Caco-2 (cell line): ENCODE data around the gene HSD17B12. TPM values are rescaled to one million over a fixed set of nuclear protein-coding genes. Genes with fewer than 3 reads are reported as not detected.

ENCODE experiments used
- BruUV-seq: library from RNA; stranded (reverse); fragments of 400-500 nt; replicated peaks from 2 replicates; lab custom pipeline; 2021; lab: Mats Ljungman, UMichigan
- CTCF ChIA-PET: fragments of 300-600 bp; sonication (Branson Sonifier 250); formaldehyde crosslinking; loops from one replicate; lab custom pipeline; 2022; ENCODE audit warnings: antibody characterized with exemption; lab: Charles Lee
- POLR2A ChIA-PET: fragments of 300-600 bp; sonication (Branson Sonifier 250); formaldehyde crosslinking; loops from one replicate; lab custom pipeline; 2022; ENCODE audit warnings: antibody characterized with exemption; lab: Charles Lee
- DNase-seq, 2 experiments: peaks; one replicate each; pipeline versions ENCODE4 v3.0.0 to v3.0.0-alpha.2; 2020 to 2022
- H3K27me3 ChIP-seq: replicated peaks from 2 replicates; pipeline ENCODE4 v1.6.0; 2011; ENCODE audit warnings: low read length; ENCODE audit not compliant: control insufficient read depth, insufficient read depth
- H3K36me3 ChIP-seq: 2 replicates; pipeline ENCODE4 v1.5.1; 2011; ENCODE audit warnings: low read length; ENCODE audit not compliant: control insufficient read depth, insufficient read depth
- H3K4me1 ChIP-seq: fragments of 250-450 bp; sonication (Bioruptor Pico); 2 replicates; pipeline ENCODE4 v1.5.1; 2020; ENCODE audit warnings: mild to moderate bottlenecking
- H3K4me3 ChIP-seq: 2 replicates; pipeline ENCODE4 v1.5.1; 2011; ENCODE audit warnings: low read depth, mild to moderate bottlenecking, control low read depth, low read length
- H3K9me3 ChIP-seq: fragments of 250-450 bp; sonication (Bioruptor Pico); 2 replicates; pipeline ENCODE4 v1.5.1; 2020; ENCODE audit warnings: mild to moderate bottlenecking, moderate library complexity
- H3K27ac Mint-ChIP-seq: one replicate; pipeline ENCODE4 v1.8.0; 2022; ENCODE audit warnings: mixed read lengths; ENCODE audit not compliant: unreplicated experiment
- H3K27me3 Mint-ChIP-seq: one replicate; pipeline ENCODE4 v1.8.0; 2022; ENCODE audit warnings: mixed read lengths; ENCODE audit not compliant: insufficient read depth, unreplicated experiment
- H3K36me3 Mint-ChIP-seq: one replicate; pipeline ENCODE4 v1.8.0; 2022; ENCODE audit warnings: mild to moderate bottlenecking, mixed read lengths; ENCODE audit not compliant: insufficient read depth, unreplicated experiment
- H3K4me1 Mint-ChIP-seq: one replicate; pipeline ENCODE4 v1.8.0; 2022; ENCODE audit warnings: low read depth, mixed read lengths; ENCODE audit not compliant: unreplicated experiment
- H3K4me3 Mint-ChIP-seq: one replicate; pipeline ENCODE4 v1.8.0; 2022; ENCODE audit warnings: mild to moderate bottlenecking, moderate library complexity, mixed read lengths; ENCODE audit not compliant: unreplicated experiment
- H3K9me3 Mint-ChIP-seq: one replicate; pipeline ENCODE4 v1.8.0; 2022; ENCODE audit warnings: mixed read lengths; ENCODE audit not compliant: unreplicated experiment
- intact Hi-C: fragments of 100-400 bp; cut with micrococcal nuclease; formaldehyde crosslinking; loops from one replicate; pipeline ENCODE4 v1.10.0; 2022; ENCODE audit not compliant: unreplicated experiment
- total RNA-seq: library from RNA; stranded (reverse); gene quantifications from 2 replicates; pipeline ENCODE4 v1.2.3, GENCODE V29; 2022
- TF ChIP-seq, protein P1 (sequence below), 2 experiments: fragments of 200-600 bp in 1 of 2; IDR thresholded peaks; 1 replicate in 1 of 2; 2 replicates in 1 of 2; pipeline versions ENCODE4 v1.5.1 to v1.8.0; 2011 to 2022; ENCODE audit warnings: antibody characterized with exemption in 1 of 2, control low read depth in 1 of 2, inconsistent platforms in 1 of 2, low read depth in 1 of 2, low read length in 1 of 2, mild to moderate bottlenecking in 1 of 2, moderate library complexity in 1 of 2; ENCODE audit not compliant: insufficient read depth in 1 of 2, severe bottlenecking in 1 of 2, unreplicated experiment in 1 of 2

Gene HSD17B12
- total RNA-seq, 1 experiment from 2014 or later = 155 TPM

DNA sequence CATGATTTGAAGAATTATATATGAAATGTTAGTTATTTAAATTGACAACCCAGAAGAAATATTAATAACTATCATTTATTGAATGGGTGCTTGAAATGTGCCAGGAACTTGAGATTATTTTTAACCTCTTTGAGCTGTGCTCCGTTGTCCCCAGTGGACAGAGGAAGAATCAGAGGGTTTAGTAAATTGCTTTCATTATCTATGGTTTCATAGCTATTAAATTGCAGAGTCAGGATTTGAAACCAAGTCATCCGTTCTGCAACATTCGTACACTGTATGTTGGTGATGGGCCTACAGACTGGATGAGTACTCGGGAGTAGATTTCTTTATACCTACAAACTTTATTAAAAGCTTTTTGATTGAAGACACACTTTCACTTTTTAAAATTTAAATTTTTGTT, 4.9 kb downstream of the HSD17B12 start:
- DNase-seq = no peak
- H3K27me3 Mint-ChIP-seq = no peaks in the 10 kb centered on the region
- peaks cover 21% of the 10 kb centered on the region for H3K4me1 ChIP-seq
- ChIA-PET POLR2A (no interaction called here), CTCF (interaction anchor here (0.6 kb wide), 1 partner anchor 167 kb away, joined by 5 read pairs; no protein-coding TSS in a partner anchor)
- peaks cover 3% of the 10 kb centered on the region; the same call in 1 of the 2 replicates for H3K36me3 ChIP-seq
- no peak overlapping the region for H3K27ac Mint-ChIP-seq
- no peaks in the 10 kb centered on the region for H3K9me3 ChIP-seq
- intact Hi-C loops = no loop called here
- H3K27me3 ChIP-seq = no peaks in the 10 kb centered on the region
- H3K36me3 Mint-ChIP-seq = peaks cover 62% of the 10 kb centered on the region
- H3K9me3 Mint-ChIP-seq = no peaks in the 10 kb centered on the region
- TF ChIP-seq, protein P1, sequence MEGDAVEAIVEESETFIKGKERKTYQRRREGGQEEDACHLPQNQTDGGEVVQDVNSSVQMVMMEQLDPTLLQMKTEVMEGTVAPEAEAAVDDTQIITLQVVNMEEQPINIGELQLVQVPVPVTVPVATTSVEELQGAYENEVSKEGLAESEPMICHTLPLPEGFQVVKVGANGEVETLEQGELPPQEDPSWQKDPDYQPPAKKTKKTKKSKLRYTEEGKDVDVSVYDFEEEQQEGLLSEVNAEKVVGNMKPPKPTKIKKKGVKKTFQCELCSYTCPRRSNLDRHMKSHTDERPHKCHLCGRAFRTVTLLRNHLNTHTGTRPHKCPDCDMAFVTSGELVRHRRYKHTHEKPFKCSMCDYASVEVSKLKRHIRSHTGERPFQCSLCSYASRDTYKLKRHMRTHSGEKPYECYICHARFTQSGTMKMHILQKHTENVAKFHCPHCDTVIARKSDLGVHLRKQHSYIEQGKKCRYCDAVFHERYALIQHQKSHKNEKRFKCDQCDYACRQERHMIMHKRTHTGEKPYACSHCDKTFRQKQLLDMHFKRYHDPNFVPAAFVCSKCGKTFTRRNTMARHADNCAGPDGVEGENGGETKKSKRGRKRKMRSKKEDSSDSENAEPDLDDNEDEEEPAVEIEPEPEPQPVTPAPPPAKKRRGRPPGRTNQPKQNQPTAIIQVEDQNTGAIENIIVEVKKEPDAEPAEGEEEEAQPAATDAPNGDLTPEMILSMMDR (IDR thresholded peaks at IDR 0.05; ENCODE audit: insufficient read depth in 1 of 2, low read depth in 1 of 2, low read length in 1 of 2, severe bottlenecking in 1 of 2, unreplicated experiment in 1 of 2) = no peak
- H3K4me3 ChIP-seq = no peak overlapping the region
- H3K4me3 Mint-ChIP-seq = no peak overlapping the region
- no TSS peak for BruUV-seq
- peaks cover 33% of the 10 kb centered on the region for H3K4me1 Mint-ChIP-seq

- no peak for DNase-seq
- no peaks in the 10 kb centered on the region for H3K27me3 ChIP-seq
- H3K9me3 ChIP-seq = no peaks in the 10 kb centered on the region
- H3K9me3 Mint-ChIP-seq = no peaks in the 10 kb centered on the region
- H3K4me1 ChIP-seq = peaks cover 21% of the 10 kb centered on the region
- POLR2A ChIA-PET = no interaction called here
- H3K36me3 ChIP-seq = peaks cover 3% of the 10 kb centered on the region; the same call in 1 of the 2 replicates
- CTCF ChIA-PET = no interaction called here
- H3K4me1 Mint-ChIP-seq = peaks cover 33% of the 10 kb centered on the region
- H3K36me3 Mint-ChIP-seq = peaks cover 59% of the 10 kb centered on the region
- no peak overlapping the region for H3K4me3 ChIP-seq
- TF ChIP-seq, protein P1 (IDR thresholded peaks at IDR 0.05; ENCODE audit: insufficient read depth in 1 of 2, low read depth in 1 of 2, low read length in 1 of 2, severe bottlenecking in 1 of 2, unreplicated experiment in 1 of 2) = no peak
- BruUV-seq = no TSS peak
- intact Hi-C loops = no loop called here
- H3K4me3 Mint-ChIP-seq = no peak overlapping the region
- no peak overlapping the region for H3K27ac Mint-ChIP-seq
- H3K27me3 Mint-ChIP-seq = no peaks in the 10 kb centered on the region
These were observed 5.7 kb downstream of the HSD17B12 start for GRCh38 chr11:43686207-43686606.

GRCh38 chr11:43687120-43687791, 6.7 kb downstream of the HSD17B12 start:
- intact Hi-C loops = no loop called here

More at GRCh38 chr11:43687120-43687791, 6.7 kb downstream of the HSD17B12 start:
- Histone ChIP-seq H3K9me3 (no peaks in the 10 kb centered on the region), H3K36me3 (peaks cover 3% of the 10 kb centered on the region; the same call in 1 of the 2 replicates), H3K4me1 (peaks cover 21% of the 10 kb centered on the region), H3K4me3 (no peak overlapping the region), H3K27me3 (no peaks in the 10 kb centered on the region)
- TF ChIP-seq, protein P1 (IDR thresholded peaks at IDR 0.05; ENCODE audit: insufficient read depth in 1 of 2, low read depth in 1 of 2, low read length in 1 of 2, severe bottlenecking in 1 of 2, unreplicated experiment in 1 of 2) = no peak
- Mint-ChIP-seq H3K27me3 (no peaks in the 10 kb centered on the region), H3K4me1 (peaks cover 27% of the 10 kb centered on the region), H3K36me3 (peaks cover 53% of the 10 kb centered on the region), H3K9me3 (no peaks in the 10 kb centered on the region), H3K4me3 (no peak overlapping the region), H3K27ac (peak overlapping the region; percentile 9)
- no TSS peak for BruUV-seq
- POLR2A ChIA-PET = no interaction called here
- no peak for DNase-seq
- CTCF ChIA-PET = no interaction called here
